K562 (cell line): ENCODE measurements around the gene CNOT6L. TPM values are rescaled to one million over a fixed set of nuclear protein-coding genes. Genes with fewer than 3 reads are reported as not detected.

Experiments
- ATAC-seq: fragments of 200-7000 bp; cut with Tn5 transposase; 3 replicates; pipeline ENCODE4 v1.9.1; 2020; ENCODE audit warnings: moderate library complexity
- BruUV-seq: library from RNA; stranded (reverse); fragments of 400-500 nt; replicated peaks from 2 replicates; lab custom pipeline; 2021; lab: Mats Ljungman, UMichigan
- CTCF ChIA-PET: fragments of 300-600 bp; formaldehyde crosslinking; extraction: SDS; loops from one replicate; lab custom pipeline; 2021; ENCODE audit warnings: low intra/inter-chr PET ratio; lab: Yijun Ruan, JAX
- POLR2A ChIA-PET: fragments of 300-600, 350-650 bp; sonication (Branson Sonifier 250); formaldehyde crosslinking; extraction: SDS; loops from one replicate; lab custom pipeline; 2021; ENCODE audit warnings: antibody characterized with exemption, inconsistent platforms; lab: Yijun Ruan, JAX
- DNase-seq, 4 experiments: peaks; one replicate each; pipeline versions ENCODE4 v3.0.0 to v3.0.0-alpha.2; 2011 to 2018; ENCODE audit warnings: low spot score in 3 of 4, mixed read lengths in 3 of 4; ENCODE audit errors: extremely low read depth in 1 of 4
- FAIRE-seq: peaks from 2 replicates; lab custom pipeline; 2011; peaks lifted over from hg19 to GRCh38; lab: Jason Lieb, UNC
- H2AFZ ChIP-seq: 2 replicates; pipeline ENCODE4 v1.6.0; 2011; ENCODE audit warnings: low read depth, low read length, control low read depth, inconsistent platforms
- H3K27ac ChIP-seq: fragments of 200-600 bp; 3 replicates; pipeline ENCODE4 v1.8.0; 2011; ENCODE audit warnings: low read depth, mild to moderate bottlenecking, control low read depth, inconsistent platforms, low read length, moderate library complexity, mixed read lengths; ENCODE audit errors: extremely low read depth
- H3K27me3 ChIP-seq, 2 experiments: fragments of 300-600 bp in 1 of 2; 2 replicates in 1 of 2; 3 replicates in 1 of 2; pipeline versions ENCODE4 v1.6.0 to v1.8.0; 2011; ENCODE audit warnings: inconsistent platforms in 2 of 2, low read length in 2 of 2, mild to moderate bottlenecking in 1 of 2, mixed read lengths in 1 of 2, moderate library complexity in 1 of 2; ENCODE audit not compliant: control insufficient read depth in 2 of 2, insufficient read depth in 2 of 2
- H3K36me3 ChIP-seq: fragments of 300-600 bp; 3 replicates; pipeline ENCODE4 v1.8.0; 2011; ENCODE audit warnings: mild to moderate bottlenecking, low read length, inconsistent platforms; ENCODE audit not compliant: control insufficient read depth, insufficient read depth
- H3K4me1 ChIP-seq, 2 experiments: fragments of 200-600 bp in 1 of 2; replicated peaks in 1 of 2; 2 replicates in 1 of 2; 3 replicates in 1 of 2; pipeline versions ENCODE4 v1.5.1 to v1.8.0; 2011; ENCODE audit warnings: inconsistent platforms in 2 of 2, low read length in 2 of 2, mild to moderate bottlenecking in 1 of 2, mixed read lengths in 1 of 2, moderate library complexity in 1 of 2; ENCODE audit not compliant: control insufficient read depth in 2 of 2, insufficient read depth in 2 of 2
- H3K4me2 ChIP-seq: 2 replicates; pipeline ENCODE4 v1.6.1; 2011; ENCODE audit warnings: low read length, control low read depth, inconsistent platforms, mixed read lengths; ENCODE audit not compliant: insufficient read depth
- H3K4me3 ChIP-seq: fragments of 200-600 bp; sonication (generic), shearing (Covaris generic); 2 replicates; pipeline ENCODE4 v1.5.1; 2016; ENCODE audit warnings: control low read depth, inconsistent platforms
- H3K79me2 ChIP-seq: fragments of 200-600 bp; 3 replicates; pipeline ENCODE4 v1.8.0; 2011; ENCODE audit warnings: low read length, inconsistent platforms; ENCODE audit not compliant: control insufficient read depth, insufficient read depth
- H3K9ac ChIP-seq, 2 experiments: 2 replicates each; pipeline versions ENCODE4 v1.6.0 to v1.6.1; 2011; ENCODE audit warnings: low read depth in 2 of 2, low read length in 2 of 2, control low read depth in 1 of 2, inconsistent platforms in 1 of 2, mild to moderate bottlenecking in 1 of 2, mixed read lengths in 1 of 2; ENCODE audit not compliant: insufficient read depth in 1 of 2
- H3K9me1 ChIP-seq: one replicate; pipeline ENCODE4 v1.6.0; 2011; ENCODE audit warnings: inconsistent platforms, mild to moderate bottlenecking, low read length, moderate library complexity; ENCODE audit not compliant: control insufficient read depth, insufficient read depth
- H3K9me3 ChIP-seq: replicated peaks from 2 replicates; pipeline ENCODE4 v1.5.1; 2011; ENCODE audit warnings: low read depth, low read length, inconsistent platforms; ENCODE audit not compliant: control insufficient read depth, insufficient read depth
- H4K20me1 ChIP-seq: replicated peaks from 2 replicates; pipeline ENCODE4 v1.6.1; 2011; ENCODE audit warnings: low read length, inconsistent platforms, mixed read lengths; ENCODE audit not compliant: control insufficient read depth, insufficient read depth
- BCOR ChIP-seq: fragments of 450-650 bp; IDR thresholded peaks from 2 replicates; pipeline ENCODE4 v1.6.1; 2016
- DPF2 ChIP-seq: fragments of 450-650 bp; IDR thresholded peaks from 2 replicates; pipeline ENCODE4 v1.6.1; 2016
- SRSF1 ChIP-seq: fragments of 200-400 bp; formaldehyde crosslinking; IDR thresholded peaks from 2 replicates; pipeline ENCODE4 v1.6.1; 2017; ENCODE audit warnings: mild to moderate bottlenecking, low read depth, low read length, moderate library complexity
- TBL1XR1 ChIP-seq, 2 experiments: IDR thresholded peaks; 2 replicates each; pipeline ENCODE4 v1.6.1; 2012; ENCODE audit warnings: improper control_type of control experiment in 2 of 2, low read length in 2 of 2, mild to moderate bottlenecking in 1 of 2
- TCF7L2 ChIP-seq: fragments of 150-350 bp; IDR thresholded peaks from 2 replicates; pipeline ENCODE4 v1.6.1; 2016; ENCODE audit warnings: low read depth, mild to moderate bottlenecking, low read length, moderate library complexity
- XRCC4 ChIP-seq: IDR thresholded peaks from one replicate; pipeline ENCODE4 v1.6.1; 2011; ENCODE audit not compliant: insufficient read depth, insufficient read length; ENCODE audit errors: extremely low read depth
- XRCC5 ChIP-seq: fragments of 200-400 bp; formaldehyde crosslinking; IDR thresholded peaks from 2 replicates; pipeline ENCODE4 v1.6.1; 2017; ENCODE audit warnings: low read depth, mild to moderate bottlenecking, low read length
- ZFX ChIP-seq: sonication (generic); formaldehyde crosslinking; IDR thresholded peaks from 2 replicates; pipeline ENCODE4 v1.8.0; 2022; ENCODE audit warnings: mild to moderate bottlenecking, missing genetic modification reagents, moderate library complexity
- WGBS: fragments of 100-300 bp; shearing (Covaris generic); methylation state at CpG from one replicate; pipeline ENCODE4 v1.1.6; 2016; ENCODE audit warnings: low coverage, mixed read lengths; ENCODE audit not compliant: insufficient coverage; ENCODE audit errors: missing lambda C conversion rate; 5-methylcytosine and 5-hydroxymethylcytosine counted together
- in situ Hi-C: fragments of 300-500 bp; cut with MboI; formaldehyde crosslinking; loops from 4 replicates; pipeline ENCODE4 v1.15.0; 2018; ENCODE audit warnings: inconsistent platforms, mixed read lengths
- intact Hi-C: fragments of 100-400 bp; cut with micrococcal nuclease; formaldehyde crosslinking; loops from 2 replicates; pipeline ENCODE4 v1.14.2; 2022
- polyA plus RNA-seq, 8 experiments: library from polyadenylated mRNA; depleted of rRNA in 4 of 8; stranded (reverse) in 5 of 8; unstranded in 3 of 8; fragments of >200 nt; fragmentation: Nextera tagmentation in 2 of 8; fragmentation: Illumina TruSeq in 1 of 8; extraction: Ambion mirVana in 2 of 8; extraction: Trizol in 1 of 8; gene quantifications; 2 replicates each; pipeline versions ENCODE4 v1.2.1 to v1.2.3, GENCODE V29; 2011 to 2014; ENCODE audit warnings: inconsistent platforms in 1 of 8, missing spikeins in 1 of 8
- total RNA-seq, 7 experiments: library from RNA; depleted of rRNA in 6 of 7; stranded (reverse); fragments of >200 nt in 6 of 7; fragmentation: Illumina TruSeq in 2 of 7; extraction: Trizol in 2 of 7; gene quantifications; 2 replicates each; pipeline versions ENCODE4 v1.2.1 to v1.2.3, GENCODE V29; 2011 to 2021; ENCODE audit warnings: low replicate concordance in 1 of 7
- TF ChIP-seq, protein P1 (sequence below): sonication (generic); formaldehyde crosslinking; IDR thresholded peaks from 2 replicates; pipeline ENCODE4 v1.8.0; 2023; ENCODE audit warnings: mild to moderate bottlenecking, missing genetic modification reagents
- TF ChIP-seq, protein P2 (sequence below): fragments of 250-450 bp; sonication (Bioruptor Pico); IDR thresholded peaks from 2 replicates; pipeline ENCODE4 v1.8.0; 2021; ENCODE audit warnings: mild to moderate bottlenecking, moderate library complexity
- TF ChIP-seq, protein P3 (sequence below): fragments of 450-650 bp; IDR thresholded peaks from 2 replicates; pipeline ENCODE4 v1.6.1; 2018; ENCODE audit not compliant: partially characterized antibody
- TF ChIP-seq, protein P4 (sequence below): fragments of 450-650 bp; IDR thresholded peaks from 2 replicates; pipeline ENCODE4 v1.6.1; 2014; ENCODE audit warnings: low read depth, mild to moderate bottlenecking, moderate library complexity, borderline replicate concordance

Gene CNOT6L
- total and polyA plus RNA-seq, 9 of the 15 experiments (the other 6 are each of a cell fraction or from before 2014, with no cell fraction given): 3.7 to 27.9 (median 6.5) TPM

DNA sequence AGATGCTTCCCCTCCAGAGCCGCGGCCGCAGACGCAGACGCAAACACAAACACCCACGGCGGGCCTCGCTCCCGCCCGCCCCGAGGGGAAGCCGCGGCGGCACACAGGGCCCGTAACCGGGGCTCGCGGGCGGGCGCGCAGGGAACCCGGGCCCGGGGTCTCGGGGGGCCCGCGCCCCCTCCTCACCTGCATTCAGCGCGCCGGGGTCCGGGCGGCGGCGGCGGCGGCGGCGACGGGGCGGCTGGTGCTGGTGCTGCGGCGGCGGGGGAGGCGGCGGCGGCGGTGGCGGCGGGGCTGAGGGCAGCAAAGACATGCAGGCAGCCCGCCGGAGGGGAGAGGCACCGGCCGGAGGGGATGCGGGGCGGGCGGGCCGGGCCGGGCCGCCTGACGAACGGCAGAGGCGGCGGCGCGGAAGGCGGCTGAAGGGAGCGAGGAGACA is 255 bp upstream of the CNOT6L start (continued):
- TF ChIP-seq ZFX: no peak
- TF ChIP-seq, protein P1, sequence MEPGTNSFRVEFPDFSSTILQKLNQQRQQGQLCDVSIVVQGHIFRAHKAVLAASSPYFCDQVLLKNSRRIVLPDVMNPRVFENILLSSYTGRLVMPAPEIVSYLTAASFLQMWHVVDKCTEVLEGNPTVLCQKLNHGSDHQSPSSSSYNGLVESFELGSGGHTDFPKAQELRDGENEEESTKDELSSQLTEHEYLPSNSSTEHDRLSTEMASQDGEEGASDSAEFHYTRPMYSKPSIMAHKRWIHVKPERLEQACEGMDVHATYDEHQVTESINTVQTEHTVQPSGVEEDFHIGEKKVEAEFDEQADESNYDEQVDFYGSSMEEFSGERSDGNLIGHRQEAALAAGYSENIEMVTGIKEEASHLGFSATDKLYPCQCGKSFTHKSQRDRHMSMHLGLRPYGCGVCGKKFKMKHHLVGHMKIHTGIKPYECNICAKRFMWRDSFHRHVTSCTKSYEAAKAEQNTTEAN (CRISPR knock-in tag): no peak
- TF ChIP-seq, protein P2, sequence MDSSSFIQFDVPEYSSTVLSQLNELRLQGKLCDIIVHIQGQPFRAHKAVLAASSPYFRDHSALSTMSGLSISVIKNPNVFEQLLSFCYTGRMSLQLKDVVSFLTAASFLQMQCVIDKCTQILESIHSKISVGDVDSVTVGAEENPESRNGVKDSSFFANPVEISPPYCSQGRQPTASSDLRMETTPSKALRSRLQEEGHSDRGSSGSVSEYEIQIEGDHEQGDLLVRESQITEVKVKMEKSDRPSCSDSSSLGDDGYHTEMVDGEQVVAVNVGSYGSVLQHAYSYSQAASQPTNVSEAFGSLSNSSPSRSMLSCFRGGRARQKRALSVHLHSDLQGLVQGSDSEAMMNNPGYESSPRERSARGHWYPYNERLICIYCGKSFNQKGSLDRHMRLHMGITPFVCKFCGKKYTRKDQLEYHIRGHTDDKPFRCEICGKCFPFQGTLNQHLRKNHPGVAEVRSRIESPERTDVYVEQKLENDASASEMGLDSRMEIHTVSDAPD (CRISPR knock-in tag): no peak
- no peak for TF ChIP-seq XRCC4
- TF ChIP-seq SRSF1: no peak
- TF ChIP-seq TCF7L2: no peak

DNA sequence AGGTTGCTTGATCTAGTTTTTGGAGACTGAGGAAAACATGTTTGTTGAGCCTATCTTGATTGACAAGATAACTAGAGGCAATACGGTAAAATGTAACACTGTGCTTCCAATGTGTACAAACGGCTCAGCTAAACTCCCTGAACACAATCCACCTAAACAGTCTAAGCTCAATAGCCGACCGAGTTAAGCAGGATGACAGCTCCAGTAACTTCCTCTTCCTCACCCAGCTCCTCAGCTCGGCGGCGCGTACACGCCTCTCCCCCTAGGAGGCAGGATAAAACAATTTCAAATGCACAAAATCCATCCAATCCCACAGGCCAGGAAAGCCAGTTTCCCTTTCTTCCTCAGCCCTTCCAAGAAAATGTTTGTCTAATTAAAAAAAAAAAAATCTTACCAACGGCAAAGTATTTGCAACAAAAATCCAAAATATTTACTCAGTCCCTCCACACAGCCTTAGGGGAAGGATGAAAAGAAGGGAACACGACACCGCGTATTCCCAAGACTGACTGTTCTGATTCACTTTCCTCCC is 1.0 kb downstream of the CNOT6L start:
- in situ Hi-C loops: no loop called here
- ATAC-seq: peak; percentile 76
- H3K79me2 ChIP-seq: peaks cover 73% of the 10 kb centered on the region
- peak; percentile 32; the same call in 1 of the 2 replicates for TF ChIP-seq DPF2
- peak; percentile 37; the same call in 1 of the 2 replicates for TF ChIP-seq BCOR
- 0 out of 2 replicates have a peak, but pooled peaks have one; percentile 51 for TF ChIP-seq XRCC5
- TF ChIP-seq, protein P3, sequence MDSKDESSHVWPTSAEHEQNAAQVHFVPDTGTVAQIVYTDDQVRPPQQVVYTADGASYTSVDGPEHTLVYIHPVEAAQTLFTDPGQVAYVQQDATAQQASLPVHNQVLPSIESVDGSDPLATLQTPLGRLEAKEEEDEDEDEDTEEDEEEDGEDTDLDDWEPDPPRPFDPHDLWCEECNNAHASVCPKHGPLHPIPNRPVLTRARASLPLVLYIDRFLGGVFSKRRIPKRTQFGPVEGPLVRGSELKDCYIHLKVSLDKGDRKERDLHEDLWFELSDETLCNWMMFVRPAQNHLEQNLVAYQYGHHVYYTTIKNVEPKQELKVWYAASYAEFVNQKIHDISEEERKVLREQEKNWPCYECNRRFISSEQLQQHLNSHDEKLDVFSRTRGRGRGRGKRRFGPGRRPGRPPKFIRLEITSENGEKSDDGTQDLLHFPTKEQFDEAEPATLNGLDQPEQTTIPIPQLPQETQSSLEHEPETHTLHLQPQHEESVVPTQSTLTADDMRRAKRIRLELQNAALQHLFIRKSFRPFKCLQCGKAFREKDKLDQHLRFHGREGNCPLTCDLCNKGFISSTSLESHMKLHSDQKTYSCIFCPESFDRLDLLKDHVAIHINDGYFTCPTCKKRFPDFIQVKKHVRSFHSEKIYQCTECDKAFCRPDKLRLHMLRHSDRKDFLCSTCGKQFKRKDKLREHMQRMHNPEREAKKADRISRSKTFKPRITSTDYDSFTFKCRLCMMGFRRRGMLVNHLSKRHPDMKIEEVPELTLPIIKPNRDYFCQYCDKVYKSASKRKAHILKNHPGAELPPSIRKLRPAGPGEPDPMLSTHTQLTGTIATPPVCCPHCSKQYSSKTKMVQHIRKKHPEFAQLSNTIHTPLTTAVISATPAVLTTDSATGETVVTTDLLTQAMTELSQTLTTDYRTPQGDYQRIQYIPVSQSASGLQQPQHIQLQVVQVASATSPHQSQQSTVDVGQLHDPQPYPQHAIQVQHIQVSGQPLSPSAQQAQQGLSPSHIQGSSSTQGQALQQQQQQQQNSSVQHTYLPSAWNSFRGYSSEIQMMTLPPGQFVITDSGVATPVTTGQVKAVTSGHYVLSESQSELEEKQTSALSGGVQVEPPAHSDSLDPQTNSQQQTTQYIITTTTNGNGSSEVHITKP: no peak
- TF ChIP-seq TBL1XR1 (IDR thresholded peaks at IDR 0.05; ENCODE audit: low read length in 2 of 2): 0 out of 4 replicates have a peak, but pooled peaks of 1 of the 2 experiments have one; percentile 19
- TF ChIP-seq, protein P4, sequence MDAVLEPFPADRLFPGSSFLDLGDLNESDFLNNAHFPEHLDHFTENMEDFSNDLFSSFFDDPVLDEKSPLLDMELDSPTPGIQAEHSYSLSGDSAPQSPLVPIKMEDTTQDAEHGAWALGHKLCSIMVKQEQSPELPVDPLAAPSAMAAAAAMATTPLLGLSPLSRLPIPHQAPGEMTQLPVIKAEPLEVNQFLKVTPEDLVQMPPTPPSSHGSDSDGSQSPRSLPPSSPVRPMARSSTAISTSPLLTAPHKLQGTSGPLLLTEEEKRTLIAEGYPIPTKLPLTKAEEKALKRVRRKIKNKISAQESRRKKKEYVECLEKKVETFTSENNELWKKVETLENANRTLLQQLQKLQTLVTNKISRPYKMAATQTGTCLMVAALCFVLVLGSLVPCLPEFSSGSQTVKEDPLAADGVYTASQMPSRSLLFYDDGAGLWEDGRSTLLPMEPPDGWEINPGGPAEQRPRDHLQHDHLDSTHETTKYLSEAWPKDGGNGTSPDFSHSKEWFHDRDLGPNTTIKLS: 0 out of 2 replicates have a peak, but pooled peaks have one; percentile 28

More for the DNA sequence above, 1.0 kb downstream of the CNOT6L start:
- H3K27me3 ChIP-seq: no peaks in the 10 kb centered on the region
- peak overlapping the region; percentile 81 for H3K27ac ChIP-seq
- TSS peak; percentile 45 for BruUV-seq
- H3K4me1 ChIP-seq: peaks cover 10 to 15% of the 10 kb centered on the region in 2 experiments; a peak in 4 of 5 replicates
- H3K36me3 ChIP-seq: no peaks in the 10 kb centered on the region; the same call in 2 of the 3 replicates
- peaks cover 6% of the 10 kb centered on the region; the same call in 1 of the 2 replicates for H4K20me1 ChIP-seq
- DNase-seq: peak; percentile 59 to 86 (median 70)
- H3K9ac ChIP-seq: peak overlapping the region; percentile 82 to 94
- no peaks in the 10 kb centered on the region for H3K9me1 ChIP-seq
- peak overlapping the region; percentile 93 for H3K4me2 ChIP-seq
- ChIA-PET POLR2A (interaction anchor here (0.9 to 3.5 kb wide), 7 partner anchors 9 to 44 kb away, joined by 3 to 22 read pairs (median 4); partner anchors contain the start of gene MRPL1), CTCF (no interaction called here)
- H3K4me3 ChIP-seq: peak overlapping the region; percentile 66
- intact Hi-C loops: loop anchor here (1.0 to 10.0 kb wide), 2 partner anchors 44 to 73 kb away; partner anchors contain the start of gene MRPL1
- 0% methylated on average over 13 of the region's 13 CpGs for WGBS
- H2AFZ ChIP-seq: peak overlapping the region; percentile 83
- H3K9me3 ChIP-seq: no peaks in the 10 kb centered on the region
- peak; percentile 95 for FAIRE-seq
